GM21381 (cell line): ENCODE measurements around the gene PRSS38.
"Not testable (repeated sequence)": the region's sequence is repeated elsewhere in the genome, so short reads cannot be mapped to it uniquely, and the experiment has no call there.

Experiments
- ATAC-seq: cut with Tn5 transposase; IDR thresholded peaks from one replicate; pipeline ENCODE4 v1.9.1; 2021; ENCODE audit warnings: mild to moderate bottlenecking, moderate library complexity; ENCODE audit not compliant: unreplicated experiment

The PRSS38 gene

DNA sequence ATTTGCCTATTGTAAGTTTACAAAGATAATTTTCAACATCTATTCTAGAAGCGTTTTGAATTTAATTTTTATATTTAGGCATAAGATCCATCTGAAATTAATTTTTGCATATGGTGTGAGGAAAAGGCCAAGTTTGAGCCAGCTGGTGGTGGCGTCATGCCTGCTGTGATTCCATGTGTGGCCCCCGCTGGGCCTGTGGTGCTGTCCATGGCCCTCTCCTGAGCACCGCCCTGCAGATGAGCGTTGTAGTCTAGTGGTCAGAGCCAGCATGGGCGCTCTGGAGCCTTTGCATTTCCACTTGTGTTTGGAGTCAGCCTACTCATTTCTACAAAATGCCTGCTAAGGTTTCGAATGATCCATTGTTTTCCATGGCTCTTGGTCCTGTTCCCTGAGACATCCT, 22.7 kb downstream of the PRSS38 start:
- ATAC-seq: no peak

DNA sequence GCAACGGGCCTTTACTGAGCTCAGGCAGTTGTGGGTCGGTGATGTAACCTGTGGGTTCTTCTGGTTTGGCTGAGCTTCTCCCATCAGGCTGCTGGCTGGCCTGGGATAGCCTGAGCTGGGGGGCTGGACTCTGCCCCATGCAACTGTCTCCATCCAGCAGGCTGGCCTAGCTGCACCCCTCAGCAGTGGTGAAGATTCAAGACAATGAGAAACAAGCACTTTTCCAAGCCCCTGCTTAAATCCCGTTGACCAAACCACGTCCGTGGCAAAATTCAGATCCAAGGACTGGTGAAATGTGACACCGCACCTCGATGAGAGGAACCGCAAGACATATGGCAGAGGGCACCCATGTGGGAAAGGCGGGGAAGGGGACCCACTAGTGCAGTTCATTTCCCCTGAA, 25.6 kb downstream of the PRSS38 start:
- ATAC-seq: no peak

DNA sequence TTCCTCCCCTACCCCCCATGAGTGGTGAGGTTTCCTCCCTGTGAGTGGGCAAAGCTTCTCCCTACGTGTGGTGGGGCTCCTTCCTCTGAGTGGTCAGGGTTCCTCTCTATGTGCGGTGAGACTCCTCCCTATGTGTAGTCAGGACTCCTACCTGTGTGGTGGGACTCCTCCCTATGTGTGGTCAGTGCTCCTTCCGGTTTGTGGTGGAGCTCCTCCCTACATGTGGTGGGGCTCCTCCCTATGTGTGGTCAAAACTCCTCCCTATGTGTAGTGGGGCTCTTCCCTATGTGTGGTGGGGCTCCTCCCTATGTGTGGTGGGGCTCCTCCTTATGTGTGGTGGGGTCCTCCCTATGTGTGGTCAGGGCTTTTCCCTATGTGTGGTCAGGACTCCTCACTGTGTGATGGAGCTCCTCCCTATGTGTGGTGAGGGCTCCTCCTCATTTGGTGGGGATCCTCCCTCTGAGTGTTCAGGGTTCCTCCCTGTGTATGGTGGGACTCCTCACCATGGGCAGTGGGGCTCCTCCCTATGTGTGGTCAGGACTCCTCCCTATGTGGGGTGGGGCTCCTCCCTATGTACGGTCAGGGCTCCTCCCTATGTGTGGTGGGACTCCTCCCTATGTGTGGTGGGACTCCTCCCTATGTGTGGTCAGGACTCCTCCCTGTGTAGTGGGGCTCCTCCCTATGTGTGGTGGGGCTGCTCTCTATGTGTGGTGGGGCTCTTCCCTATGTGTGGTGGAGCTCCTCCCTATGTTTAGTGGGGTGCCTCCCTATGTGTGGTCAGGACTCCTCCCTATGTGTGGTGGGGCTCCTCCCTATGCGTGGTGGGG, 29.1 kb downstream of the PRSS38 start:
- no peak for ATAC-seq

DNA sequence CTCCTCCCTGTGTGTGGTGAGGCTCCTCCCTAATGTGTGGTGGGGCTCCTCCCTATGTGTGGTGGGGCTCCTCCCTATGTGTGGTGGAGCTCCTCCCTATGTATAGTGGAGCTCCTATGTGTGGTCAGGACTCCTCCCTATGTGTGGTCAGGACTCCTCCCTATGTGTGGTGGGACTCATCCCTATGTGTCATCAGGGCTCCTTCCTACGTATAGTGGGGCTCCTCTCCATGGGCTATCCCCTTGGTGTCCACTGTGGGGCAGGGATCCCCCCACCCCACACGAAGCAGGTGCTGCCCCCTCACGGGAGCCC, 29.6 kb downstream of the PRSS38 start:
- no peak for ATAC-seq

DNA sequence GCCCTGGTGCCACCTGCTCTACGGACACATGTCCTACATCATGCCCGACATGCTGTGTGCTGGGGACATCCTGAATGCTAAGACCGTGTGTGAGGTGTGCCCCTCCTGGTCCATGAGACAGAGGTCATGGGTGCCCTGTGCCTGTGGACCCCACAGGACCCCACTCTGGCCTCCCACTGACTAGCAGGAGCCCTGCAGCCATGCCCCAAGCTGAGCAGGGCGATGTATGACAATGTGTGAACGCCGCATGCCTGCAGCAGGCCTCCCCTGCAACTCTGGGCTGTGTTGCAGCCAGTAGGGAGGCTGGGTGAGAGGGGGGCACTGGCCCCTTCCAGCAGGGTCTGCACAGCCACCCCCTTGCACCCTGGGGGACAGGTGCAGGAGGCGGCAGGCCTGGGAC, 30.0 kb downstream of the PRSS38 start:
- ATAC-seq: no peak

DNA sequence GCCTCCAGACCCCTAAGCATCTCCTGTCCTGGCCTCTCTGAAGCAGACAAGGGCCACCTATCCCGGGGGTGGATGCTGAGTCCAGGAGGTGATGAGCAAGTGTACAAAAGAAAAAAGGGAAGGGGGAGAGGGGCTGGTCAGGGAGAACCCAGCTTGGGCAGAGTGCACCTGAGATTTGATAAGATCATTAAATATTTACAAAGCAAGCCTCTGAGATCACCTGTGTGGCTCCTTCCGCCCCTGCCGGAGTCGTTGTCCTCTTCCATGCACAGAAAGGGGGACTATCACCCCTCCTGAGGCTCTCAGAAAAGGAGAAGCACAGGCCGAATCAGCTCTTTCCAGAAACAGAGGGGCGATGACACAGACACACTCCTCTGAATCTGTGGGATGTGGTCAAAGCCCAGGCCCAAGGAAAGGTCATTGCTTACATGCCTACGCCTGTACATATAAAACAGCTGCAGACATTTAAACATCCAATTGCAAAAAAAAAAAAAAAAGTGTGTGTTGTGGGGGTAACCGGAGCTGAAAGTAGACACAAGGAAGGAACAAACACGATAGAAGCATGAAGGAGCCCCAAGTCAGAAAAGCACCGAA, 30.9 kb downstream of the PRSS38 start:
- ATAC-seq: no peak

DNA sequence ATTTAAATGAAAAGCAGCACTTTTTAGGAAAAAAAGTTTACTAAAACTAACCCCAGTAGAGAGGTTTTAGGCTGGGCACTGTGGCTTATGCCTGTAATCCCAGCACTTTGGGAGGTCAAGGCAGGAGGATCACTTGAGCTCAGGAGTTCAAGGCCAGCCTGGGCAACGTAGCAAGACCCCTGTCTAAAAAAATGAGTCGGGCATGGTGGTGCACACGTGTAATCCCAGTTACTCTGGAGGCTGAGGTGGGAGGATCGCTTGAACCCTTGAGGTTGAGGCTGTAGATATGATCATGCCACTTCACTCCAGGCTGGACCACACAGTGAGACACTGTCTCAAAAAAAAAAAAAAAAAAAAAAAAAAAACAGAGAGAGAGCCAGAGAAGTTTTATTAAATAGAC, 31.6 kb downstream of the PRSS38 start:
- ATAC-seq: not testable (repeated sequence)

DNA sequence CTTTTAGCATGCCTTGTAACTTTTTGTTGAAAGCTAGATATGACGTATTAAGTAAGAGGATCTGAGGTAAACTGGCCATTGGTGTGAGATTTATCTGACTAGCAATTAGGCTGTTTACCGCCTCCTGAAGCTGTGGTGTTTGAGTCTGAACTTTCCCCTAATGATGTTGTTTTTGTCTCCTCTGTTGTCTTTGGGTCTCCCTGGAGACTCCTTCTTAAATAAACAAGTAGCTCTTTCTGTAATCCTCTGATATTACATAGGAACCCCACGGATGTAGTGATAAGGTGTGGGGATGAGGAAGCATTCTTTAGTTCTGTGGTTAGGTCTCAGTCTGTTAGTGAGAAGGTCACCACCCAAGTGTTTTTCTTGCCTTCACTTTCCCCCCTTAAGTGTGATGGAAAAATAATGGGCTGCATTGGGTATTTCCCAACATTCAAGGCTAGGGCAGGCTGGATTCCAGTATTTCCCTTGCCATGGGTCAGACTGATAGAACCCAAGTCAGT, 33.0 kb downstream of the PRSS38 start:
- no peak for ATAC-seq

DNA sequence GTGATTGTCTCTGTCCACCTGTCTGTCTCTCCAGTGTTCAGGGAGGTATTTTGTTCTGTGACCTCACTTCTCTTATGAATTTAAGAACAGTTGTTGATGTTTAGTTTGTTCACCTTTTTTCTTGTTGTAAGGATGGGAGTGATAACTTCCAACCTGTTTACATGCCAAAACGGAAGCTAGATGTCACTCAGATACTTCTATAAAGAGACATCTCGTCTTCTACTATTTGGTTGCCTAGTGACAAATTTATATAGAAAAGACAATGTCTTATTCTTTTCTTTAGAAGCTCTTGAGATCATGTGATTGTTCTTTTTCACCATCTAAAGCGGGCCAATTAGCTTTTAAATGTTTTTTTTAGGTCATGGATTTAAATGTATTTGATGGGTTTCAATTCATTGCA, 33.8 kb downstream of the PRSS38 start:
- no peak for ATAC-seq

DNA sequence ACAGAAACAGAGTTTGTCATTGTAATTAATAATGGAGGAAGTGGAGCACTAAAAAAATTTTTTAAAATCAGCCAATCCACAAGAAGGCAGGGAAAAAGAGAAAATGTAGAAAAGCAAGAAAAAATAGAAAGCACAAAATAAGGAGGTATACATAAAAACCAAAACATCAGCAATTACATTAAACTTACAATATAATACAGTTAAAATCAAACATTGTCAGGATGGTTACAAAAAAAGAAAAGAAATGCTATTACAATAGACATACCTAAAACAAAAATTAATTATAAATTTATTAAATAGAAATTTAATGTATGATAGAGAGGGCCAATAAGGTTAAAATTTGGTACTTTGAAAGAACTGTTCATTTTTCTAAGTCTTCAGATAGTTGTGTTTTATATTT, 38.7 kb downstream of the PRSS38 start:
- ATAC-seq: no peak

DNA sequence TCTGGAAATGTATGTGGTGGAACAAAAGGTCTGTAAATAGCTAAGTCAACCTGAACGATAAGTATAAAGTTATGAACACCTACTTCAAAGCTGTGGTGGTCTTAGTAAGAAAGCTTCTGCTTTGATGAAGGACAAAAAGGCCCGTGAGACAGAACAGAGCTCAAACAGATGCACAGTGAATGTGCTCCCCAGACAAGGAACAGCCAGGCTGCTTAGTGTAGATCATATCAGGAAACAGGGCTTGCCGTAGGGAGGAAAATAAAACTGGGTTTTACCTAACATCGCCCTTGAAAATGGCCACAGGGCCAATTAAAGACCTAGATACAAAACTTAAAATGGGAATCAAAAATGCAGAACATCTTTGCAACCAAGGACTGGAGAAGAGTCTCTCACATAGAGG, 40.2 kb downstream of the PRSS38 start:
- no peak for ATAC-seq

DNA sequence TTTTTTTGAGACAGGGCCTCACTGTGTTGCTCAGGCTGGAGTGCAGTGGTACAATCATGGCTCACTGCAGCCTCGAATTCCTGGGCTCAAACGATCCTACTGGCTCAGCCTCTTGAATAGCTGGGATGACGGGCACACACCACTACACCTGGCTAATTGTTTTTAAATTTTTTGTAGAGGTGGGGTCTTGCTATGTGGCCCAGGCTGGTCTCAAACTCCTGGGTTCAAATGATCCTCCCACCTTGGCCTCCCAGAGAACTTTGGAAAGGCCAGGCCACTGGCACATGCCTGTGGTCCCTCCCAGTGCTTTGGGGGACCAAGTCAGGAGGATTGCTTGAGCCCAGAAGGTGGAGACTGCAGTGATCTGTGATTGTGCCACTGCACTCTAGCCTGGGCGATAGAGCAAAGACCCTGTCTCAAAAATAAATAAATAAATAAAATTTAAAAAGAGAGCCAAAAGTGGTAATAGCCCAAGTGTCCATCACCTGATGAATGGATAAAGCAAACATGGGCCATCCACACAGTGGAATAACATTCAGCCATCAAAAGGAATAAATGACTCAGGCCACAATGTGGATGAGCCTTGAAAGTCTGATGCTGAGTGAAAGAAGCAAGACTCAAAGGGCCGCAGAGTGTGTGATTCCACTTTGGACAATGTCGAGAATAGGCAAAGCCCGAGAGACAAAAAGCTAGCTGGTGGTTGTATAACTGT, 40.8 kb downstream of the PRSS38 start:
- no peak for ATAC-seq

DNA sequence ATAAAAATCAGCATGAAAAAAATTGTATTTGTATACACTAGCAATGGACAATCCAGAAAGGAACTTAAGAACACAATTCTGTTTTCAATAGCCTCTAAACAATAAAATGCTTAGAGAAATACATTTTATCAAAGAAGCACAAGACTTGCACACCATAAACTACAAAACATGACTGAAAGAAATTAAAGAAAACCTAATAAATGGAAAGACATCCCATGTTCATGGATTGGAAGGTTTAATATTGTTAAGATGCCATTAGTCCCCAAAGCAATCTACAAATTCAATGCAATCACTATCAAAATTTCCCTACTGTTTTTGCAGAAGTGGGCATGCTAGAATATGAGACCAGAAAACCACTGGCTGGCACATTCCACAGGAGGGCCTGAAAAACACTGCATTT, 49.4 kb downstream of the PRSS38 start:
- no peak for ATAC-seq

DNA sequence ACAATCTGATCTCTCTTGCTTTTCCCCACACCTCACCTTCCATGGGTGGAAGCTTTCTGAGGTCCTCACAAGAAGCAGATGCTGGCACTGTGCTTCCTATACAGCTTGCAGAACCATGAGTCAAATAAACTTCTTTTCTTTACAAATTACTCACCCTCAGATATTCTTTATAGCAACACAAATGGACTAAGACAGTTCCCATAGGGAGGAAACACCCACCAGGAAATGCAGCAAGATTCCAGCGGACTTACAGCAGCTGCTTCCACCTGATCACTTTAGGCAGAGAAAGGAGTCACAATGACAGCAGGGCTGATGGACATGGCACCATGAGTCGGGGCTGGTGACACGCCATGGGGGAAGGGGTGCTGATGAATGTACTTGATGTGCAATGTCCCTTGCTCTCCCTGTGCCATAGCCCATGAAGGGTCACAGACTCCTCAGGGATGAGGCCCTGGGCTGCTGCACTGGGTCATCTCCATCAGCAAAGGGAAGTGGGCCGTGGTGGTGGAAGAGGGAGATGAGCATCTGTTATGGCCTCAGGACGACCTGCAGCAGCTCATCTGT, 53.9 kb downstream of the PRSS38 start:
- no peak for ATAC-seq

DNA sequence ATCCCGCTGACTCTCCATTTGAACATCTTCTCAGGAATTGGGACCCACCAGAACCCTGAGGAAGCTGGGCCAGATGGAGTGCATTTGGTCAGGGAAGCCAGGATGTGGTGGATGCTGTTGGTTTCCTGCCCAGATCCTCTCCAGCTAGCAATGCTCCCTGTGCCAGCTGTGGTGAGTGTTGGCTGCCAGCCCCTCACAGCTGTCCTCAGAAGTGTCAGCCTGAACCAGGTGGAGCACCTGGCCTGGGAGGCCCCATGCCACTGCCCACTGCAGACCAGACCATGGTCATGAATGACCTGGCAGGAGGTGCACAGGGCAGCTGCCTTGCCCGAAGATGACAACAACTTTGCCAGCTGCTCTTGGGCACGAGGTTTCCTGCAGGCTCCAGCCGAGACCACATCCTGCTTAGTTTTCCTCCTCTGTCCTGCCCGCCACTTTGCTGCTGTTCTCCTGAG, 54.4 kb downstream of the PRSS38 start:
- no peak for ATAC-seq

DNA sequence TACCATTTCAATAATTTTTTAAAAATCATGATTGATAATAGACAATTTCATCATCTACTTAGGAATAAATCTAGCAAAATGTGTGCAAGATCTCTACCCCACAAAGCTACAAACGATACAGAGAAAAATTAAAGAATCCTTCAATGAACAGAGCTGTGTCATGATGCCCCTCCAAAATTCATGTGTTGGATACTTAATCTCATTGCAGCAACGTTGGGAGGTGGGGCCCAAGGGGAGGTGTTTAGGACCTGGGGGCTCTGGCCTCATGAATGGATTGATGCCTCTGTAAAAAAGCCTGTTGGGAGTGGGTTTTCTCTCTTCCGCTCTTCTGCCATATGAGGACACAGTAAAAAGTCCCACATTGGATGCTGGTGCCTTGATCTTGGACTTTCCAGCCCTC, 54.9 kb downstream of the PRSS38 start:
- no peak for ATAC-seq

DNA sequence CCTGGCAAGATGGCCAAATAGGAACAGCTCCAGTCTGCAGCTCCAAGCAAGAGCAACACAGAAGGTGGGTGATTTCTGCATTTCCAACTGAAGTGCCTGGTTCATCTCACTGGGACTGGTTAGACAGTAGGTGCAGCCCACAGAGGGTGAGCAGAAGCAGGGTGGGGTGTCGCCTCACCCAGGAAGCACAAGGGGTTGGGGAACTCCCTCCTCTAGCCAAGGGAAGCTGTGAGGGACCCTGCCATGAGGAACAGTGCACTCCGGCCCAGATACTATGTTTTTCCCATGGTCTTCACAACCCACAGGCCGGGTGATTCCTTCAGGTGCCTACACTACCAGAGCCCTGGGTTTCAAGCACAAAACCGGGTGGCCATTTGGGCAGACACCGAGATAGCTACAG, 56.4 kb downstream of the PRSS38 start:
- ATAC-seq: not testable (repeated sequence)

DNA sequence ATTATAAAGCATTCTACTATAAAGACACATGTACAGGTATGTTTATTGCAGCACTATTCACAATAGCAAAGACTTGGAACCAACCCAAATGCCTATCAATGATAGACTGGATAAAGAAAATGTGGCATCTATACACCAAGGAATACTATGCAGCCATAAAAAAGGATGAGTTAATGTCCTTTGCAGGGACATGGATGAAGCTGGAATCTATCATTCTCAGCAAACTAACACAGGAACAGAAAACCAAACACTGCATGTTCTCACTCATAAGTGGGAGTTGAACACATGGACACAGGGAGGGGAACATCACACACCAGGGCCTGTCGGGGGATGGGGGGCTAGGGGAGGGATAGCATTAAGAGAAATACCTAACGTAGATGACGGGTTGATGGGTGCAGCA, 62.3 kb downstream of the PRSS38 start:
- not testable (repeated sequence) for ATAC-seq

DNA sequence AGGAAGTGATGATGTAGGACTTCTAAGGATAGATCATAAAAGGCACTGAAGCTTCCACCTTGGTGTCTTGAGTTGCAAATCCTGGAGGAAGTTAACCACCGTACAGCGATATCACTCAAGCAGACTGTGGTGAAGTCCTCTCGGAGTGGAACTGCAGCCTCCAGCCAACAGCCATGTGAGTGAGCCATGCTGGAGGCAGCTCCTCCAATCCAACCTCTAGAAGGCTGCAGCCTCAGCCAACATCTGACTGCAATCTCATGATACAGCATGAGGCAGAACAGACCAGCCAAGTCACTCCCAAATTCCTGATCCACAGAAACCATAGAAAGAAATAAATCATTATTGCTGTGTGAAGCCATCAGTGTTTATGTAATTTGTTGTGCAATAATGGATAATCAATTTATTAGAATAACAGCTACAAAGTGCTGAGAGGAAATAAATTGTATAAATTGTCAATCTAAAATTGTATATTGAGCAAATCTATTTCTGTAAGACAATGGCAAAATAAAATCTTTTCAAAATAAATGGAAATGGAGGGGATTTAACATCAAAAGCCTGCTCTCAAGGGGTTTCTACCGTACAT, 65.0 kb downstream of the PRSS38 start:
- no peak for ATAC-seq

DNA sequence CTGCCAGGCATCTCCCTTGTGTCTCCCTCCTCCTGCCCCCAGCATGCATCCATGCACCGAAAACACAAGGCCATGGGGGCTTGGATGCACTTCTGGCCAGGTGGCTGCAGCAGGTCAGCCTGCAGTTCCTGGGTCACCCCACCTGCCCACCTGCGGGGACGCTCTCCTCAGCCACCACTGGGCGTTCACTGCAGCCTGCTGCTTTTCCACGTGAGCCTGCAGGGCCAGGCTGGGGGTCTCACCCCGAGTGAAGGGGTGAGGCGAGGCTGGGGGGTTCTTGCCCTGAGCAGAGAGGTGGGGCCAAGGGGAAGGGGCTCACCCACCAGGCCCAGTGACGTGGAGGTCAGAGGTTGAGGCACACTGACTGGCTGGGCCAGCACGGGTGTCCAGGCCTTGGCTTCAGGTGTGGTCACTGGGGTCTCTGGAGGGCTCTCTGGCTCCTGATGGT, 67.6 kb downstream of the PRSS38 start:
- ATAC-seq: no peak

DNA sequence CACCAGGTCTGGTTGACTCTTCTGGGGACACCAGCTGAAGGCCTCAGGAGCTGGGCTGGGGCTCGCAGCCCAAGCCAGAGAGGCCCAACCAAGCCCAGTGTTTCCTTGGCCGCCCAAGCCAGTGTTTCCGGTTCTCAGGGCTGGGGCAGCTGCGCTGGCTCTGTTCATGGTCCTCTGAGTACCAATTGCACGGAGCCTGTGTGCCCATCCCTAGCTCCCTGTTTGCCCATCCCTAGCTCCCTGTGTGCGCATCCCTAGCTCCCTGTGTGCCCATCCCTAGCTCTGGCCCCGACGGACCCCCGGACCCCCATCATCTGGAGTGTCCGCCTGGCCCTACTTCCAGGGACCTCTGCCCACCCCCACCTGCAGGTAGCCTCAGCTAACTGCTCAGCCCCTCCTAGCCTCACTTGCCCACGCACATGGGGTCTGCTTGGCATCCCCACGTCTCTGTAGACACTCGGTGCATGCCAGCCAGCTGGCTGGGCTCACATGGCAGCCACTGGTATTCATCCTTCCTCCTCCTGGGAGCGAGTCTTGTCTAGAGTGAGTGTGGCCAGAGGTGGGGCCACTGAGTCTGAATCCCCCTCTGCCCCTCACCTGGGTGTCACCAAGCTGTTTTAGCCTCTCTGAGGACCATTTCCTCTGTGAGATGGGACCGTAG, 68.3 kb downstream of the PRSS38 start:
- ATAC-seq: no peak
